ENCODE data around the gene MARCHF9.
"Not testable (repeated sequence)": the region's sequence is repeated elsewhere in the genome, so short reads cannot be mapped to it uniquely, and the experiment has no call there.

Gene MARCHF9

DNA sequence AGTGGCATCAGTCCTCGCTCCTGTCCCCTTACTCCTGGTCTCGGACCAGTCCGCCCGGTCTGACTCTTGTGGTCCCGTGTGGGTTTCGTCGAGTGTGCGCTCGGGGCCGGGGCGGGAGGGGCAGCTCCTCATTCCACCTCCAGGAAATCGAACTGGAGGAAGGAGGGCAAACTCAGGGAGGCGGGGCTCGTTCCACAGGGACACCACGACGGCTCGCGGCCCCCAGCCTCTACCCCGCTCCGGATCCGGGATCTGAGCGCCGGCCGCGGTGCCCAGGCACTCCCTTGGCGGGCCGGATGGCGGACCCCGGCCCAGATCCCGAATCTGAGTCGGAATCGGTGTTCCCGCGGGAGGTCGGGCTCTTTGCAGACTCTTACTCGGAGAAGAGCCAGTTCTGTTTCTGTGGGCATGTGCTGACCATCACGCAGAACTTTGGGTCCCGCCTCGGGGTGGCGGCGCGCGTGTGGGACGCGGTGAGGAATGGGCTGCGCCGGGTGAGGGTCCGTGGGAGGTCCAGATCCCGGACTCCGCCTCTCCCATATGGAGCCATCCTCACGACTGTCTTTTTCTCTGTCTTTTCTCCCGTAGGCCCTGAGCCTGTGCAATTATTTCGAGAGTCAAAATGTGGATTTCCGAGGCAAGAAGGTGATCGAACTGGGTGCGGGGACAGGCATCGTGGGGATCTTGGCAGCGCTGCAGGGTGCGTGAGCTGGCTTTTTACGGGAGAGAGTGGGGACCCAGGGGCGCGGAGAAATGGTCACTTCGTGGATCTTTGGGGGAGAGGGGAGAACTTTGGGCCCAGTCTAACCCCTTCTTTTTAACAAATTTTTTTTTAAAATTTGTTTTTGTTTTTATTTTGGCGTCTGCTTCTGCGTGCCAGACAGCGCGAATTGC lies 17.8 kb downstream of the MARCHF9 start, which contains the start of gene EEF1AKMT3:
Gene EEF1AKMT3 (plus strand): TSS at position 186 of the 894 bp plus-strand sequence. CDS start 111 bp downstream, at position 297.
- TF ChIP-seq, protein P1, sequence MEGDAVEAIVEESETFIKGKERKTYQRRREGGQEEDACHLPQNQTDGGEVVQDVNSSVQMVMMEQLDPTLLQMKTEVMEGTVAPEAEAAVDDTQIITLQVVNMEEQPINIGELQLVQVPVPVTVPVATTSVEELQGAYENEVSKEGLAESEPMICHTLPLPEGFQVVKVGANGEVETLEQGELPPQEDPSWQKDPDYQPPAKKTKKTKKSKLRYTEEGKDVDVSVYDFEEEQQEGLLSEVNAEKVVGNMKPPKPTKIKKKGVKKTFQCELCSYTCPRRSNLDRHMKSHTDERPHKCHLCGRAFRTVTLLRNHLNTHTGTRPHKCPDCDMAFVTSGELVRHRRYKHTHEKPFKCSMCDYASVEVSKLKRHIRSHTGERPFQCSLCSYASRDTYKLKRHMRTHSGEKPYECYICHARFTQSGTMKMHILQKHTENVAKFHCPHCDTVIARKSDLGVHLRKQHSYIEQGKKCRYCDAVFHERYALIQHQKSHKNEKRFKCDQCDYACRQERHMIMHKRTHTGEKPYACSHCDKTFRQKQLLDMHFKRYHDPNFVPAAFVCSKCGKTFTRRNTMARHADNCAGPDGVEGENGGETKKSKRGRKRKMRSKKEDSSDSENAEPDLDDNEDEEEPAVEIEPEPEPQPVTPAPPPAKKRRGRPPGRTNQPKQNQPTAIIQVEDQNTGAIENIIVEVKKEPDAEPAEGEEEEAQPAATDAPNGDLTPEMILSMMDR (IDR thresholded peaks at IDR 0.05; ENCODE audit: extremely low read depth, missing control alignments): no peak
- no peak for DNase-seq (ENCODE audit: low spot score)

DNA sequence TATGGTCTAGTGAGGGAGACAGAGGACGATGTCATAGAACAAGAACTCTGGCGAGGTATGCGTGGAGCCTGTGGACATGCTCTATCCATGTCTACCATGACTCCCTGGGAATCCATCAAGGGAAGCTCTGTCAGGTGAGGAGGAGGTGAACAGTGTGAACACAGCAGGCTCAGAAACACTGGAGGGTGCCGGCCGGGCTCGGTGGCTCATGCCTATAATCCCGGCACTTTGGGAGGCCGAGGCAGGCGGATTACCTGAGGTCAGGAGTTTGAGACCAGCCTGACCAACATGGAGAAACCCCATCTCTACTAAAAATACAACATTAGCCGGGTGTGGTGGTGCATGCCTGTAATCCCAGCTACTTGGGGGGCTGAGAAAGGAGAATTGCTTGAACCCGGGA lies 19.7 kb downstream of the MARCHF9 start:
- not testable (repeated sequence) for DNase-seq (ENCODE audit: low spot score)

DNA sequence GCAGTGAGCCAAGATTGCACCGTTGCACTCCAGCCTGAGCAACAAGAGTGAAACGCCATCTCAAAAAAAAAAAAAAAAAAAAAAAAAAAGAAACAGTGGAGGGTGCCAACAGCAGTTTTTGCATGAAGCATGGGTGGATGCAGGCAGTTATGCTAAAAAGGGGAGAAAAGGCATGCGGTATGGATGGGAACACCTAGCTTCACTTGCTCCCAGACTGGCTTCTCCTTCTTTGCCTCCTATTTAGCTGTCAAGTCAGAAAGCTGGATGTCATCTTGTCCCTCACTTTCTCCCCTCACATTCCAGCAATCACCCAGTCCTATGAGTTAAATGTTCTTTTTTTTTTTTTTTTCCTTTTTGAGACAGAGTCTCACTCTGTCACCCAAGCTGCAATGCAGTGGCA lies 20.1 kb downstream of the MARCHF9 start:
- TF ChIP-seq, protein P1 (IDR thresholded peaks at IDR 0.05; ENCODE audit: extremely low read depth, missing control alignments): no peak
- DNase-seq (ENCODE audit: low spot score): no peak

DNA sequence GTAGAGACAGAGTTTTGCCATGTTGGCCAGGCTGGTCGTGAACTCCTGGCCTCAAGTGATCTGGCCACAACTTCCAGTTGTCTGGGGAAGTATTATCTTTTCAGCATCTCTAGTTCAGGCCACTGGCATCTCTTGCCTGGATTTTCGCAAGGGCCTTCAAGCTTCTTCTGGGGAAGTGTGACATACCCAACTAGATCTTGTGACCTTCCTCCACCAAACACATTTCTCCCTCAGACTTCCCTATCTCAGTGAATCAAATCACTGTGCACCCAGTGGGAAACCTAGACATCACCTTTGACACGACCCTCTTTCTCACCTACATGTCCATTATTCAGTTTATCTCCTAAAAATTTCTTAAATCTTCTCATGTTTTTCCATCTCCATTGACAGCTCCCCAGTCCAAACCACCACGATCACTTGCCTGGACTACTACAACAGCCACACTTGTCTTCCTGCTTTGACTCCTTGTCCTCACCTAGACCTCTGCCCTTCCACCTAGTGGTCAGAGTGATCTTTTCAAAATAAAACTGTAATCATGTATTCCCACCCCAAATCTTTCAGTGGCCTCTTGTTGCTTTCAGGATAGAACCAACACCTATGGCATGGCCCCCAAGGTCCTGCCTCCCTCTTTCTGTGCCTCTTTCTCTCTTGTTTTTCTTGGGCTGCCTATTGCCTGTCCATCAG lies 20.8 kb downstream of the MARCHF9 start:
- DNase-seq (ENCODE audit: low spot score): no peak
- TF ChIP-seq, protein P1 (IDR thresholded peaks at IDR 0.05; ENCODE audit: extremely low read depth, missing control alignments): no peak

DNA sequence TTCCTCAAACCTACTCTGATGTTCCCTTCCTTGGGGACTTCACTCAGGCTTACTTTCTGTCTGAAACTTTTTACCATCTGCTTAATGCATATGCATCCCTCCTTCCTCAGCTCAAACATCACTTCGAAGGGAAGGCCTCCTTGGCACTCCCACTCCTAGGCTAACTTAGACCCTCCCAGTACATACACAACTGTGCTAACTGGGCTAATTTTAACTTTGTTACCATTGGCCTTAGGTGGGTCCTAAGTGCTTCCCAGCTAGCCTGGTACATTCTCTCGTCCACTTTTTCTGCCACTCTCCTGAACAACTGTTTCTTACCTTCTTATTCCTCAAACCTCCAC lies 21.3 kb downstream of the MARCHF9 start:
- TF ChIP-seq, protein P1 (IDR thresholded peaks at IDR 0.05; ENCODE audit: extremely low read depth, missing control alignments): no peak
- no peak for DNase-seq (ENCODE audit: low spot score)

DNA sequence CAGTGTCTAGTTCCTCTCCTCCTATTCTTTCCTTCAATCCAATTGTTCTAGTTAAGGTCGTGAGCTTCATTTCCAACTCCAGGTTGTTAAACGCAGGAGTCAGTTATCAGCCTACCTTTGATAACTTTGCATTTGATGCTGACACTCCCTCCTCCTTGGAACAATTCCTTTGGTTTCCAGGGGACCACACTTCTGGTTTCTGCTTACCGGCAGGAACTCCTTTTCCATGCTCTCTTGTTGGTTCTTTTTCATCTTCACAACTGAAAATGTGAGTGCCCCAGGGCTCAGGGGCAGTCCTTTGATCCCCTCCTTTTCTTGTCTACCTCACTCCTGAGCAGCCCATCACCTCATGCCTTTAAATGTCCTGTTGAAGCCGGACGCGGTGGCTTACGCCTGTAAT lies 22.5 kb downstream of the MARCHF9 start:
- no peak for DNase-seq (ENCODE audit: low spot score)
- TF ChIP-seq, protein P1 (IDR thresholded peaks at IDR 0.05; ENCODE audit: extremely low read depth, missing control alignments): no peak

DNA sequence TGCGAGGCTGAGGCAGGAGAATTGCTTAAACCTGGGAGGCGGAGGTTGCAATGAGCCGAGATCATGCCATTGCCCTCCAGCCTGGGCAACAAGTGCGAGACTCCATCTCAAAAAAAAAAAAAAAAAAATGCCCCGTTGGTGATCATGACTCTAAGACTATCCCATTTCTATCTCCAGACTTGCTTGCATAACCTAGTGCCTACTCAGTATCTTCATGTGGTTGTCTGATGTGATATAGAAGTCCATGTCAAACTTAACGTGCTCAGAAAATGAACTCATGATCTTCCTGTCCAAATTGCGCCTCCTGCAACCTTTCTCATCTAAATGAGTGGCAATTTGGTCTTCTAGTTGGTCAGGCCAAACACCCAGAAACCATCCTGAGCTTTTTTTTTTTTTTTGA lies 23.0 kb downstream of the MARCHF9 start:
- DNase-seq (ENCODE audit: low spot score): no peak
- TF ChIP-seq, protein P1 (IDR thresholded peaks at IDR 0.05; ENCODE audit: extremely low read depth, missing control alignments): no peak

Measured in GM20000 (cell line).